GM19099 (cell line): ENCODE results near the gene C15orf39.

ENCODE experiments used
- POLR2A ChIP-seq: IDR thresholded peaks from 3 replicates; pipeline ENCODE4 v1.6.1; 2011; ENCODE audit warnings: low read depth; ENCODE audit not compliant: insufficient read length; ENCODE audit errors: extremely low read depth

The C15orf39 gene

DNA sequence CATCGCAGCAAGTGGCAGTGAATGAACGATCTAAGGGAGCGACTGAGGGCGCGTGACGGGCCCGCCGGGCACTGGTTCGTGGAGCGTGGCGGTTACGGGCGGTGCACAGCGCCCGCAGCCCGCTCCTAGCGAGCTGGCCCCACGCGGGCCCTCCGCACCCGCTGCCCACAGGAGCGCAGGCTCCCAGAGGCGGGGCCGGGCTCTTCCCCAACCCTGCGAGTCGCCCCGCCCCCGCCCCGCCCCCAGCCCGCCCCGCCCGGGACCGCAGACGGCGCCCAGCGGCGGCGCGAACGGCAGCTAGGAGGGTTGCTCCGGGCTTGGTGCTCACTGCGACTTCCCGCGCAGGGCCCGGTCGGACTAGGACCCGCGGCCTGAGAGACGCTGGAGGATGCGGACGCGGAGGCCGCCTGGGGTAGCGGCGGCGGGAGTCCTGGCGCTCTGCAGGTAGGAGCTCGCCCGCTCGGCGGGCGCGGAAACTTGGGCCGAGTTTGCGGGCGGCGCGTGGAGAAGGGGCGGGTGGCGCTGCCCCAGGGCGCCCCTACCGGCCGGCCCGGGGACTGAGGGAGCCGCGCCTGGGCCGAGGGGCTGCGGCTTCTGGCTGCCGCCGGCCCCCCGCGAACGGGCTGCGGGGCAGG is at the start of gene C15orf39:
C15orf39 (plus strand) TSS at position 267 of the 635 bp plus-strand sequence. CDS start 4,167 bp downstream, outside the sequence.
- TF ChIP-seq POLR2A = peak; percentile 97

GRCh38 chr15:75152382-75153079 is 49.2 kb upstream of the C15orf39 start:
- no peak for TF ChIP-seq POLR2A

- no peak for TF ChIP-seq POLR2A
Measured at GRCh38 chr15:75153087-75153486, 48.6 kb upstream of the C15orf39 start.

DNA sequence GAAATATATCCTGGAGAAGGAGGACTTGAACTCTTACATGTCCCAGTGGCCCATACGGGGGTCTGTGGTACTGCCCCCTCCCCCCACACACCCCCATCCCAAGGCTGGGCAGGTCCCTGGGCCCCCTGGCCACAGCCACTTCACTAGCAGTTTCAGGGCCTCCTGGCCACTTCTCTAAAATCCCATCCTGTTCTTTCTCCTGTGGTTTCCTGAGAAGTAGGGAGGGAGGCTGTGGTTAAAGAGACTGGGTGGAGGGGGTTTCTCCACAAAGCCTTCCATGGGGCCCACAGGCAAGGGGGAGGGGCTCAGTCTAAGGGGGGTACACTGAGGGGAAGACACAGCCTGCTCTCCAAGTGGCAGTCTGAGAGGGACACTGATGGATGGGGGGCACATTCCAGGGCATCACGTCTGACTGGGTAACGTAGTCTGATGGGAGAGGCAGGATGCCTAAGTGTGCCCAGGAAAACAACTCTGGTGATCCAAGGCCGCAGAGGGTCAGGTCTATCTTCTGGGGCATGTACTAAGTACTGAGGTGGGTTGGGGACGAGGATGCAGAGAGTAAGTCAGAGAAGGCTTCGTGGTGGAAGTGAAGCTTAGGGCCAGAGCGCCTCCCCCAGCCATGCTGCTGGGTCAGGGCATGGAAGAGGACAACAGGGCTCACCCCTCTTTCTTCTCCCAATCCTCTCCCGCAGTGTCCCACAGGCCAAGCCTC is 48.0 kb upstream of the C15orf39 start:
- TF ChIP-seq POLR2A = no peak

DNA sequence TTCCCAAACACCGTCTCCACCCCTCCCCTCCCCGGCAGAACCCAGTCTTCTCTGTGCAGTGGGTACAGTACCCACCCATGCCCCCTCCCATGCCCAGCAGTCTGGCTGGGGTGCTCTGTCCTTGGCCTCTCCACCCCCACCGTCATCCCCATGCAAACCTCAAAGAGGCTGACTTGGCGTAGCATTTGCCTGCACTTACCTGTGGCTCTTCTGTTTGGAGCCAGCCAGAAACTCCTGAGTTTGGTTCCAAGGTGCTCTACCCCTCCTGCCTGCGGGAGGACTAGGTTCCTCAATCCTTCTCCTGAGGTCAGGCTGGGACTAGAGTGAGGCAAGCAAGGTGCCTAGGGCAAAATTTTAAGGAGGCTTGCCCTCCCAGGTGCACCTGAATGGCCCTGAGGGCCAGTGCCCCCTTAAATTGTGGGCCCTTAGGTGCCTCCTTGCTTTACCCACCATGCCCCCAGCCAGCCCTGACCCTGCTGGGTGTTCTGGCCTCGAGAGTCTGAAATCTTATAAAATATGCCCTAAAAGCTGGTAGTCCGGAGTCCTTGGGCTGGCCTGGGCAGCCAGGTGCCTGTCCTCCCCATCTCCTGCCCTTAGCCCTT is 47.1 kb upstream of the C15orf39 start:
- TF ChIP-seq POLR2A = no peak

- TF ChIP-seq POLR2A = no peak
Measured at GRCh38 chr15:75156326-75157215, 45.1 kb upstream of the C15orf39 start.

DNA sequence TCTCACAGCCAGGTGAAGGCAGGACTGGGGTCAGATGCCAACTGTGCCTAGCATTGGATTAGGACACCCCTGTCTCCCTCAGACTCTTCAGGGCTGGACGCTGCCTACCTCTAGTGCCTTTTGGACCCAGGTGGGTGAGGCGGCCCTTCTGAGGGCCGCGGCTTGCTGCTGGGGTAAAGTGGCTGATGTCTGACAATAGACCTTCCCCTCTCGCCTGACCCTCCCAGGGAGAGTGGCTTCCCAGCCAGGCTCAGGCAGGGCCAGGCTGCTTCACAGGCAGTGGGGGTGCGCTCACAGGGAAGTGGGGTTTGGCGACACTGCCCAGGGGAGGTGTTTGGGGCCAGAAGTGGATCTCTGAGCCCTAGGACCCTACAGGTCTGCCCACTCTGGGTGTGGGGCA is 43.3 kb upstream of the C15orf39 start:
- no peak for TF ChIP-seq POLR2A

- no peak for TF ChIP-seq POLR2A
Measured at GRCh38 chr15:75159244-75159643, 42.4 kb upstream of the C15orf39 start.

DNA sequence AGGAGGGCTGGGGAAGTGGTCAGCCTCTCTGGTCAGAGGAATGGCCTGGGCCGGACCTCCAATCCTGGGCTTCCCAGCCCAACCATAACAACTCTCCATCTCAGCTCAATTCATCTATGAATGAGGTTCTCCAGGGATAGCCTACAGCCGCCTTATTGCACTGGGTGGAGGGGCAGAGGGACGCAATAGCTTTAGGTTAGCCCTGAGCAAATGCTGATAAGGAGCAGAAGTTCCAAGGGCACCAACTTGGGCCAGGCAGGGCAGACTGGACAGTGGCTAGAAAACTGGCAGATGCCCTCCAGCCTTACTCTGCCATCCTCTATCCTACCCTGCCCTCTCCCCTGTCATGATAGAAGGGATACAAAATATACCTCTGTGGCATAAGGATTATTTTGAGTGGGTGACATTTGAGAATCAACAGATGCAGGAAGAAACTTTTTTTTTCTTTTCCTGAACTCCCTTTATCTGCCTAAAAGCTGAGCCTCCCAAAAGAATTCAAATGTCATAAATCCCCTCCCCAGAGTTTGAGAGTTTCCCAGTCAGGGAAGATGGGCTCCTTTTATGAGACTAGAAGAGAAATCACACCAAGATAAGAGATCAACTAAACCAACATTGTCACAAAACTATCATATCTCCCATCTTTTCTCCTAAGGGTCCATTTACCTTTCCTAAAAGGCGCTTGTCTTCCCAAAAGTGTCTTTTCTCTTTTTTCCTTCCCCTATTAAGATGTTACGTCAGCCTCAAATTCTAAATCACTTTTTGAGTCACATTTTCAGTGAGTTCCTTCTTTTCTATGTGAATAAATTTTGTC is 40.4 kb upstream of the C15orf39 start:
- TF ChIP-seq POLR2A = no peak

- TF ChIP-seq POLR2A = no peak
Measured at GRCh38 chr15:75161917-75162414, 39.7 kb upstream of the C15orf39 start.

DNA sequence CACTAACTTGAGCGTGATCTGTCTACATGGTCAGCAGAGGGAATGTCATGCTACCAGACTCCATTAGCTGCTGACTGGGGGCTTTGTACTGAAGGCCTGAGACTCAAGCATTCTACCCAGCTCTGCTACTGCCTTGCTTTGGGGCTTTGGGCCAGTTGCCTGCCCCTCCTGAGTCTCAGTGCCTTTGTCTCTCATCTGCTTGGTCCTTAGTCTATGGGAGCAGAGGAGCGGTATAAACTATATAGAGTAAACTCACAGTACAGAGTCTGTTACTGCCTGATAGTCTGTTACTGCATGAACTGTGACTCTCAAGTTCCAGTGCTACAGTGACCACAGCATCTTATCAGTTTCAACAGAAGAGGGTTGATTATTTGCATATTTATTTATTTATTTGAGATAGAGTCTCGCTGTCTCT is 38.5 kb upstream of the C15orf39 start:
- no peak for TF ChIP-seq POLR2A

DNA sequence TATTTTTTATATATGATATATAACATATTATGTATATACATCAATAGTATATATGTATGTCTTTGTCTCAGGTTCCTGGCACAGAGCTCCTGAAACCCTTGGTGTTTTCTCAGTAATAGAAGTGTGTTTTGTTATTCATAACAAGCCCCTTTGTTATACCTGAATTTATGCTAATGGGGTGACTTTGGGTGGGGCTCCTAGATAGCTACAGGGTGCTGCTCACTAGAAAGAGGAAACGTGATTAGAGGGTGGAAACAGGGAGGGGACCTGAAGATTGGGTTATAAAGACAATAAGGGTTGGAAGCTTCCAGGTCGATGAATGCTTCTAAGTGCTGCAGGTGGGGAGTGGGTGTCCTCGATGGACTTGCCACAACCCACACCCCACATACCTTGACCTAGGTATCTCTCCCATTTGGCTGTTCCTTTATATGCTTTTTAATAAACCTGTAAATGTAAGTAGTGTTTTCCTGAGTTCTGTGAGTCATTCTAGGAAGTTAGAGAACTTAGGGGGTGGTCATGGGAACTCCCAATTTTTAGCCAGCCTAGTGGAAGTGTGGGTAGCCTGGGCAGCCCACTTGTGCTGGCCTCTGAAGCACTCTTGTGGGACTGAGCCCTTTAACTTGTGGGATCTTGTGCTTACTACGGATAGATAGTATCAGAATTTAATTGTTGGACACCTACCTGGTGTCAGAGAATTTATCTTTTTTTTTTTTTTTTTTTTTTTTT is 36.9 kb upstream of the C15orf39 start:
- TF ChIP-seq POLR2A = no peak
